HG02970 (cell line): Measurements from ENCODE around the gene GMPPA.

ENCODE experiments used
- ATAC-seq: cut with Tn5 transposase; IDR thresholded peaks from one replicate; pipeline ENCODE4 v1.9.1; 2021; ENCODE audit warnings: mild to moderate bottlenecking, moderate library complexity, moderate number of reproducible peaks; ENCODE audit not compliant: unreplicated experiment, low FRiP score

The GMPPA gene

GRCh38 chr2:219498280-219499057 lies at the start of gene GMPPA:
GMPPA (plus strand) TSS chr2:219498891; CDS start chr2:219499976, 1,085 bp downstream.
- ATAC-seq: peak; percentile 86

- no peak for ATAC-seq
These were observed 49.1 kb upstream of the GMPPA start for GRCh38 chr2:219449609-219450008.

GRCh38 chr2:219451661-219452360 lies 46.9 kb upstream of the GMPPA start:
- ATAC-seq: no peak

GRCh38 chr2:219452361-219453317 lies 46.1 kb upstream of the GMPPA start:
- ATAC-seq: no peak

- no peak for ATAC-seq
These were observed 44.8 kb upstream of the GMPPA start for GRCh38 chr2:219453671-219454590.

GRCh38 chr2:219455581-219455980 lies 43.1 kb upstream of the GMPPA start:
- no peak for ATAC-seq

- no peak for ATAC-seq
These were observed 40.8 kb upstream of the GMPPA start for GRCh38 chr2:219457784-219458369.

GRCh38 chr2:219458996-219459395 lies 39.7 kb upstream of the GMPPA start:
- ATAC-seq: no peak

GRCh38 chr2:219459460-219460311 lies 39.0 kb upstream of the GMPPA start:
- ATAC-seq: peak; percentile 49

GRCh38 chr2:219460424-219460926 lies 38.2 kb upstream of the GMPPA start:
- ATAC-seq: no peak

- ATAC-seq: no peak
These were observed 37.6 kb upstream of the GMPPA start for GRCh38 chr2:219461047-219461514.

GRCh38 chr2:219461669-219462068 lies 37.0 kb upstream of the GMPPA start:
- ATAC-seq: no peak

GRCh38 chr2:219462349-219462748 lies 36.3 kb upstream of the GMPPA start:
- no peak for ATAC-seq

- no peak for ATAC-seq
These were observed 34.2 kb upstream of the GMPPA start for GRCh38 chr2:219464286-219465032.

- no peak for ATAC-seq
These were observed 32.8 kb upstream of the GMPPA start for GRCh38 chr2:219465659-219466561.
